K562 (cell line): ENCODE data around the gene SASH3. TPM values are rescaled to one million over a fixed set of nuclear protein-coding genes. Genes with fewer than 3 reads are reported as not detected.

Experiments used
- CBX8 ChIP-seq: fragments of 200-600 bp; sonication (generic); IDR thresholded peaks from 2 replicates; pipeline ENCODE4 v1.6.1; 2012; ENCODE audit warnings: borderline replicate concordance, mixed run types, low read depth, mild to moderate bottlenecking, moderate library complexity, mixed read lengths, low read length, control low read depth, inconsistent platforms; ENCODE audit not compliant: poor library complexity, severe bottlenecking; ENCODE audit errors: extremely low read depth
- KDM4B ChIP-seq, 2 experiments: fragments of 450-650 bp in 1 of 2; sonication (generic) in 1 of 2; IDR thresholded peaks; 2 replicates each; pipeline ENCODE4 v1.6.1; 2016 to 2017; ENCODE audit warnings: borderline replicate concordance in 2 of 2, antibody characterized with exemption in 1 of 2, low read depth in 1 of 2, mild to moderate bottlenecking in 1 of 2
- LARP7 ChIP-seq: fragments of 450-650 bp; IDR thresholded peaks from 2 replicates; pipeline ENCODE4 v1.6.1; 2016
- MBD2 ChIP-seq: sonication (generic); IDR thresholded peaks from 2 replicates; pipeline ENCODE4 v1.6.1; 2016; ENCODE audit warnings: low read depth, borderline replicate concordance
- NONO ChIP-seq, 2 experiments: fragments of 200-400 bp in 1 of 2; fragments of 450-650 bp in 1 of 2; formaldehyde crosslinking in 1 of 2; IDR thresholded peaks; 2 replicates each; pipeline ENCODE4 v1.6.1; 2017; ENCODE audit warnings: low read depth in 2 of 2, mild to moderate bottlenecking in 2 of 2, moderate library complexity in 2 of 2, low read length in 1 of 2
- PBX2 ChIP-seq, 2 experiments: IDR thresholded peaks in 1 of 2; conservative IDR thresholded peaks in 1 of 2; 2 replicates each; pipeline ENCODE4 v1.6.1; 2016; ENCODE audit warnings: low read depth in 2 of 2, mild to moderate bottlenecking in 1 of 2, missing compliant biosample characterization in 1 of 2, missing genetic modification characterization in 1 of 2, moderate library complexity in 1 of 2
- POLR2A ChIP-seq: fragments of 450-650 bp; conservative IDR thresholded peaks from 2 replicates; pipeline ENCODE4 v1.6.1; 2016
- PRDM10 ChIP-seq: fragments of 450-650 bp; IDR thresholded peaks from 2 replicates; pipeline ENCODE4 v1.6.1; 2018; ENCODE audit not compliant: partially characterized antibody
- RB1 ChIP-seq: fragments of 450-650 bp; IDR thresholded peaks from 2 replicates; pipeline ENCODE4 v1.6.1; 2017; ENCODE audit warnings: low read depth, mild to moderate bottlenecking
- SNAPC5 ChIP-seq: fragments of 250-450 bp; sonication (Bioruptor Pico); IDR thresholded peaks from 2 replicates; pipeline ENCODE4 v1.8.0; 2021; ENCODE audit warnings: moderate library complexity, mild to moderate bottlenecking, inconsistent platforms
- VEZF1 ChIP-seq: fragments of 200-800 bp; sonication (Bioruptor generic); IDR thresholded peaks from 2 replicates; pipeline ENCODE4 v1.6.1; 2017; ENCODE audit warnings: missing genetic modification characterization, missing compliant biosample characterization
- ZNF311 ChIP-seq: fragments of 250-450 bp; sonication (Bioruptor Pico); IDR thresholded peaks from 2 replicates; pipeline ENCODE4 v1.4.0; 2020; ENCODE audit warnings: mild to moderate bottlenecking, moderate library complexity
- ZNF764 ChIP-seq: fragments of 250-450 bp; sonication (Bioruptor Pico); IDR thresholded peaks from 2 replicates; pipeline ENCODE4 v1.4.0; 2020; ENCODE audit warnings: low read depth, mild to moderate bottlenecking, moderate library complexity
- polyA plus RNA-seq, 8 experiments: library from polyadenylated mRNA; depleted of rRNA in 4 of 8; stranded (reverse) in 5 of 8; unstranded in 3 of 8; fragments of >200 nt; fragmentation: Nextera tagmentation in 2 of 8; fragmentation: Illumina TruSeq in 1 of 8; extraction: Ambion mirVana in 2 of 8; extraction: Trizol in 1 of 8; gene quantifications; 2 replicates each; pipeline versions ENCODE4 v1.2.1 to v1.2.3, GENCODE V29; 2011 to 2014; ENCODE audit warnings: inconsistent platforms in 1 of 8, missing spikeins in 1 of 8
- total RNA-seq, 7 experiments: library from RNA; depleted of rRNA in 6 of 7; stranded (reverse); fragments of >200 nt in 6 of 7; fragmentation: Illumina TruSeq in 2 of 7; extraction: Trizol in 2 of 7; gene quantifications; 2 replicates each; pipeline versions ENCODE4 v1.2.1 to v1.2.3, GENCODE V29; 2011 to 2021; ENCODE audit warnings: low replicate concordance in 1 of 7
- TF ChIP-seq, protein P1 (sequence below), 2 experiments: fragments of 450-650 bp; conservative IDR thresholded peaks; 2 replicates each; pipeline ENCODE4 v1.6.1; 2017; ENCODE audit warnings: mild to moderate bottlenecking in 2 of 2, moderate library complexity in 2 of 2

Gene SASH3
- total and polyA plus RNA-seq, 9 of the 15 experiments (the other 6 are each of a cell fraction or from before 2014, with no cell fraction given) = 0.03 to 0.72 (median 0.08) TPM

DNA sequence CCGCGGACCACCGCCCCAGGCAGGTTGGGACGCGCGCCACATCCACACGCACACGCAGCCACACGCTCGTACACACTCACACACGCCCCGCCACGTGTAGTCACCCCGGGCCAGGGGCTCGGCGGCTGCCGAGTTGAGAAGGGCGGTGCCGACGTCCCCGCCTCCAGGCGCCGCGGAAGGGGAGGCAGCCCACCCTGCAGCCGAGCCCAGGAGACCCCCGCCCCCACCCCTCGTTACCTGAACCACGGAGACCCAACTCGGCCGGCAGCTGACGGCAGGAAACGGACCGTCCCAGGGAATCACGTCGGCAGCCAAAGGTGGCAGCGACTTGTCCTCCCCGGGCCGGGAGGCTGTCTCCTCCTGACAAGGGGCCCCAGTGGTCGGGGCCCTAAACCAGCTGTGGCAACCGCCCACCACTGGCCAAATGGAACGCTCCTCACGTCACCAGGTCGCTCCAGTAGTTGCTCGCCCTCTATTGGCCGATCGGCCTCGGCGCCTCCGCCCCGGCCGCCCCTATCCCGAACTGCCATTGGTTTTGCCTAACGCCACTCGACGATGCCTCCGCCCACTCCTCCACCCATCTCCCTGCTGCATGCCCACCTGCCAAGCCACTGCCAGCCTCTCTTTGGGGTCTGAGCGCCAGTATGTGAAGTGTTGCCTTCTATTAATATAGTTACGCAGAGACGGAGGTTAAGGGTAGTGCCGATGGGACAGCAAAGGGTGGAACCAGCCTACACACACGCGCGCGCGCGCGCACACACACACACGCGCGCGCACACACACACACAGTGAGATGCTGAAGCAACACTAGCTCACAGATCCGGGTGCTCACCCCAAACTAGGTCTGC lies 63.9 kb downstream of the SASH3 start, which contains the start of gene ZDHHC9 (continued):
- TF ChIP-seq VEZF1 (CRISPR knock-in tag) (no peak), PRDM10 (peak; percentile 97), ZNF311 (CRISPR knock-in tag) (no peak), SNAPC5 (CRISPR knock-in tag) (no peak), CBX8 (no peak), RB1 (peak; percentile 39; the same call in 1 of the 2 replicates), KDM4B (IDR thresholded peaks at IDR 0.05; ENCODE audit: borderline replicate concordance in 2 of 2, low read depth in 1 of 2) (no peak), ZNF764 (CRISPR knock-in tag) (no peak), NONO (IDR thresholded peaks at IDR 0.05; ENCODE audit: low read depth in 2 of 2, low read length in 1 of 2) (no peak), PBX2 (CRISPR knock-in tag; IDR thresholded peaks at IDR 0.05; ENCODE audit: low read depth) (peak; percentile 74), PBX2 (tag; conservative IDR thresholded peaks at IDR 0.05; ENCODE audit: low read depth) (peak; percentile 96), LARP7 (no peak), POLR2A (peak; percentile 70), MBD2 (peak; percentile 91)
- TF ChIP-seq, protein P1, sequence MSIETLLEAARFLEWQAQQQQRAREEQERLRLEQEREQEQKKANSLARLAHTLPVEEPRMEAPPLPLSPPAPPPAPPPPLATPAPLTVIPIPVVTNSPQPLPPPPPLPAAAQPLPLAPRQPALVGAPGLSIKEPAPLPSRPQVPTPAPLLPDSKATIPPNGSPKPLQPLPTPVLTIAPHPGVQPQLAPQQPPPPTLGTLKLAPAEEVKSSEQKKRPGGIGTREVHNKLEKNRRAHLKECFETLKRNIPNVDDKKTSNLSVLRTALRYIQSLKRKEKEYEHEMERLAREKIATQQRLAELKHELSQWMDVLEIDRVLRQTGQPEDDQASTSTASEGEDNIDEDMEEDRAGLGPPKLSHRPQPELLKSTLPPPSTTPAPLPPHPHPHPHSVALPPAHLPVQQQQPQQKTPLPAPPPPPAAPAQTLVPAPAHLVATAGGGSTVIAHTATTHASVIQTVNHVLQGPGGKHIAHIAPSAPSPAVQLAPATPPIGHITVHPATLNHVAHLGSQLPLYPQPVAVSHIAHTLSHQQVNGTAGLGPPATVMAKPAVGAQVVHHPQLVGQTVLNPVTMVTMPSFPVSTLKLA (conservative IDR thresholded peaks at IDR 0.05) = peak; percentile 80 to 90
